GM04504 (cell line): ENCODE results near the gene MYH2.
A peak's percentile ranks its signal among the peaks of the same experiment; 100 is the strongest.

Source experiments
- DNase-seq: peaks from one replicate; pipeline ENCODE4 v3.0.0-alpha.2; 2012; ENCODE audit warnings: low read depth

The MYH2 gene

GRCh38 chr17:10516065-10516464 lies 33.4 kb downstream of the MYH2 start:
- no peak for DNase-seq

GRCh38 chr17:10513299-10514067 lies 36.0 kb downstream of the MYH2 start:
- DNase-seq, result peak; percentile 39

- DNase-seq, result no peak
Measured at GRCh38 chr17:10512856-10513255, 36.6 kb downstream of the MYH2 start.

- DNase-seq, result no peak
Measured at GRCh38 chr17:10499950-10500349, 49.5 kb downstream of the MYH2 start.

GRCh38 chr17:10492004-10492403 lies 57.5 kb downstream of the MYH2 start:
- DNase-seq, result no peak

- no peak for DNase-seq
Measured at GRCh38 chr17:10482252-10482651, 67.2 kb downstream of the MYH2 start.

- no peak for DNase-seq
Measured at GRCh38 chr17:10477701-10478100, 71.8 kb downstream of the MYH2 start.

- DNase-seq, result no peak
Measured at GRCh38 chr17:10474536-10474935, 74.9 kb downstream of the MYH2 start.

- DNase-seq, result no peak
Measured at GRCh38 chr17:10471858-10472257, 77.6 kb downstream of the MYH2 start.
